Fibroblast of pulmonary artery (primary cell): ENCODE results near the gene GLG1.

ENCODE experiments used
- DNase-seq: peaks from one replicate; pipeline ENCODE4 v3.0.0-alpha.2; 2010; ENCODE audit warnings: low read depth
- H3K4me3 ChIP-seq: replicated peaks from 2 replicates; pipeline ENCODE4 v1.5.1; 2011; ENCODE audit warnings: low read depth, mild to moderate bottlenecking, control low read depth, low read length, moderate library complexity
- TF ChIP-seq, protein P1 (sequence below): IDR thresholded peaks from 2 replicates; pipeline ENCODE4 v1.5.1; 2011; ENCODE audit warnings: mild to moderate bottlenecking, control low read depth, low read length, inconsistent platforms; ENCODE audit errors: missing control alignments

Gene GLG1

GRCh38 chr16:74585846-74586443 lies 21.0 kb downstream of the GLG1 start:
- no peak for DNase-seq
- TF ChIP-seq, protein P1, sequence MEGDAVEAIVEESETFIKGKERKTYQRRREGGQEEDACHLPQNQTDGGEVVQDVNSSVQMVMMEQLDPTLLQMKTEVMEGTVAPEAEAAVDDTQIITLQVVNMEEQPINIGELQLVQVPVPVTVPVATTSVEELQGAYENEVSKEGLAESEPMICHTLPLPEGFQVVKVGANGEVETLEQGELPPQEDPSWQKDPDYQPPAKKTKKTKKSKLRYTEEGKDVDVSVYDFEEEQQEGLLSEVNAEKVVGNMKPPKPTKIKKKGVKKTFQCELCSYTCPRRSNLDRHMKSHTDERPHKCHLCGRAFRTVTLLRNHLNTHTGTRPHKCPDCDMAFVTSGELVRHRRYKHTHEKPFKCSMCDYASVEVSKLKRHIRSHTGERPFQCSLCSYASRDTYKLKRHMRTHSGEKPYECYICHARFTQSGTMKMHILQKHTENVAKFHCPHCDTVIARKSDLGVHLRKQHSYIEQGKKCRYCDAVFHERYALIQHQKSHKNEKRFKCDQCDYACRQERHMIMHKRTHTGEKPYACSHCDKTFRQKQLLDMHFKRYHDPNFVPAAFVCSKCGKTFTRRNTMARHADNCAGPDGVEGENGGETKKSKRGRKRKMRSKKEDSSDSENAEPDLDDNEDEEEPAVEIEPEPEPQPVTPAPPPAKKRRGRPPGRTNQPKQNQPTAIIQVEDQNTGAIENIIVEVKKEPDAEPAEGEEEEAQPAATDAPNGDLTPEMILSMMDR, result no peak
- no peak overlapping the region for H3K4me3 ChIP-seq

DNA sequence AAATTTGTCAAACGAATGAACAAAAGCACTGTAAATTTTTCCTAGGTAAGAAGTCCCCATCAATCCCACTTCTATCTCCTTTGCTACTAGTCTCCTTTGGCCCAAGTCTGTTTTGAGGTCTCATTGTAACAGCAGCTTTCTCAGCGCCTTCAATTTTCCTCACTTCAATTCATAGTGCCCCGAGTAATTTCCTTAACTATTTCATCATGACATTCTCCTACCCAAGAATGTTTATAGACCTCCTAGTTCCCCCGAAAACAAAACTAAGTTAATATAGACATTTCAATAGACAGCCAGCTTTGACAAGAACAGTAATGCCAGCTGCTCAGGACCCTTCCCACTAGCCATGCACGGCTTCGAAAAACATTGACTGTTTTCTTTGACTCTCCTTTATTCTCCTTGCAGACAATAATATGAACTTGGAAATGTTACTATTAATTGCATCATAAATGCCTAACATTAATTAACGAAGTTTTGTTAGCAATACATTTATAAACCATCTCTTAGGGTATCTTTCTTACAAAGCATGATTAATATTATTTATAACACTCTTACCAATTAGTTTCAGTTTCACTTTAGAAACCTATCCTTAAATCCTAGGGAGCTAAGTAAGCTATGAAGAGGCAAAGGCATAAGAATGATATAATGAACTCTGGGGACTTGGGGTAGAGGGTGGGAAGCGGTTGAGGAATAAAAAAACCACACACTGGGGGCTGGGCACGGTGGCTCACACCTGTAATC lies 22.8 kb downstream of the GLG1 start:
- no peak for DNase-seq
- TF ChIP-seq, protein P1, result no peak
- H3K4me3 ChIP-seq, result no peak overlapping the region

- H3K4me3 ChIP-seq, result no peak overlapping the region
- TF ChIP-seq, protein P1, result no peak
- DNase-seq, result no peak
Observed at GRCh38 chr16:74582970-74583369, 23.9 kb downstream of the GLG1 start.

GRCh38 chr16:74580833-74581232 lies 26.1 kb downstream of the GLG1 start:
- DNase-seq, result no peak
- H3K4me3 ChIP-seq, result no peak overlapping the region
- TF ChIP-seq, protein P1, result no peak

DNA sequence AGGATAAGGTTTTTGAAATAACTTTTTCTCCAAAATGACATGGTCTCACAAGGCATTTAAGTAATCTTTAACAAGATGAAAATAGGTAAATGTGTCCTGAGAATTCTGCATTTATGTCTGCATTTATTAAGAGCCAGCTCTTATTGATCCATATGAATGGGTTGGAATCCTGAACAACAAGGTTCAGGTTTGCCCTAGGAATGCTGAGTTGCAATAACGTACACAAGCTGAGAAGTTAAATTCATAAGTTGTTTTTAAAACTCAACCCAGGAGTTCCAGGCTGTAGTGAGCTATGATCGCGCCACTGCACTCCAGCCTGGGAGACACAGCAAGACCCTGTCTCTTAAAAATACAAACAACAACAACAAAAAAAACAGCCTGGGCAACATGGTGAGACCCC lies 28.1 kb downstream of the GLG1 start:
- no peak for DNase-seq
- no peak overlapping the region for H3K4me3 ChIP-seq
- TF ChIP-seq, protein P1, result no peak

DNA sequence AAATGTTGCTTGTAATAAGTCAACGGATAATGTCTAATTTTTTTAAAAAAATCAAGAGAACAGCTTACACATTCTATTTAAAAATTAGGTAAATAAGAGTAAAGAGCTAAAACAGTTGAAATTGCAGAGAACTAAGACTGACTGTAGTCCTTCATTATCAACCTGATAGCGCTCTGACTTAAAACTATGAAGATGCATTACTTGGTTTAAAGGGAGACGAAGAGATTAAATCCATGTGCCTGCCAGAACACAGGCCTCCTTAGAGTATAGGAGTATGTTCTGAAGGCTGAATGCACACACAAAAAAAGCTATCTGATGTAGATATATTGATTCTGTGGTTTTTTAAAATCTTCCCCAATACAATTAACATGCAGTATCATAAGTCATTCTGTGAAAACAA lies 28.5 kb downstream of the GLG1 start:
- TF ChIP-seq, protein P1, result no peak
- DNase-seq, result no peak
- H3K4me3 ChIP-seq, result no peak overlapping the region

DNA sequence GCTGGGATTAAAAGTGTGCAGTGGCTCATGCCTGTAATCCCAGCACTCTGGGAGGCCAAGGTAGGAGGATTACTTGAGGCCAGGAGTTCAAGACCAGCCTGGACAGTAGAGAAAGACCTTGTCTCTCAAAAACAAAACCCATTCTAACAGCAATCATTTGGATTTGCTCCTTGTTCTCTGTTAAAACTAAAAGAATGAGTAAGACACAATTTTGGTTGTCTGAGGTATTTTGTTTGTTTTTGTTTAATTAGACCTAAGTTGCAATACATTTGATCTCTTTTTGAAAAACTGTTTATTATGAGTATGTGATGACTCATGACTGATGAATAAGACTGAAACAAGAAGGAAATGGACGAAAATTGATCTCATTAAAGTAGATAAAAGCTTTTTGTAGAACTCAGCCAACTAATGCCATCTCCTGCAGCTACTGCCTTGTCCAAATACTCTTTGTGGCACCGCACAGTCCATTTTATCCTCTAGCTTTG lies 29.0 kb downstream of the GLG1 start:
- no peak overlapping the region for H3K4me3 ChIP-seq
- peak; percentile 34 for DNase-seq
- TF ChIP-seq, protein P1, result no peak
